GM12892 (cell line): ENCODE data around the gene QRICH1. TPM values are rescaled to one million over a fixed set of nuclear protein-coding genes. Genes with fewer than 3 reads are reported as not detected.
A peak's percentile ranks its signal among the peaks of the same experiment; 100 is the strongest.

ENCODE experiments used
- DNase-seq: peaks from one replicate; pipeline ENCODE4 v3.0.0; 2011; ENCODE audit not compliant: insufficient read length
- FAIRE-seq: peaks from 2 replicates; lab custom pipeline; 2011; peaks lifted over from hg19 to GRCh38; lab: Jason Lieb, UNC
- POLR2A ChIP-seq: IDR thresholded peaks from 2 replicates; pipeline ENCODE4 v1.6.1; 2011; ENCODE audit warnings: low read depth, low read length, control low read depth
- POLR2AphosphoS5 ChIP-seq: IDR thresholded peaks from 2 replicates; pipeline ENCODE4 v1.6.1; 2011; ENCODE audit warnings: low read depth, low read length, control low read depth
- TAF1 ChIP-seq: IDR thresholded peaks from 2 replicates; pipeline ENCODE4 v1.6.1; 2011; ENCODE audit warnings: low read depth, mild to moderate bottlenecking, control low read depth, low read length, borderline replicate concordance
- polyA plus RNA-seq: library from polyadenylated mRNA; unstranded; fragments of >200 nt; gene quantifications from one replicate; pipeline ENCODE4 v1.2.1, GENCODE V29; 2012; ENCODE audit warnings: missing spikeins, inconsistent platforms; ENCODE audit not compliant: missing spikeins

The QRICH1 gene, protein sequence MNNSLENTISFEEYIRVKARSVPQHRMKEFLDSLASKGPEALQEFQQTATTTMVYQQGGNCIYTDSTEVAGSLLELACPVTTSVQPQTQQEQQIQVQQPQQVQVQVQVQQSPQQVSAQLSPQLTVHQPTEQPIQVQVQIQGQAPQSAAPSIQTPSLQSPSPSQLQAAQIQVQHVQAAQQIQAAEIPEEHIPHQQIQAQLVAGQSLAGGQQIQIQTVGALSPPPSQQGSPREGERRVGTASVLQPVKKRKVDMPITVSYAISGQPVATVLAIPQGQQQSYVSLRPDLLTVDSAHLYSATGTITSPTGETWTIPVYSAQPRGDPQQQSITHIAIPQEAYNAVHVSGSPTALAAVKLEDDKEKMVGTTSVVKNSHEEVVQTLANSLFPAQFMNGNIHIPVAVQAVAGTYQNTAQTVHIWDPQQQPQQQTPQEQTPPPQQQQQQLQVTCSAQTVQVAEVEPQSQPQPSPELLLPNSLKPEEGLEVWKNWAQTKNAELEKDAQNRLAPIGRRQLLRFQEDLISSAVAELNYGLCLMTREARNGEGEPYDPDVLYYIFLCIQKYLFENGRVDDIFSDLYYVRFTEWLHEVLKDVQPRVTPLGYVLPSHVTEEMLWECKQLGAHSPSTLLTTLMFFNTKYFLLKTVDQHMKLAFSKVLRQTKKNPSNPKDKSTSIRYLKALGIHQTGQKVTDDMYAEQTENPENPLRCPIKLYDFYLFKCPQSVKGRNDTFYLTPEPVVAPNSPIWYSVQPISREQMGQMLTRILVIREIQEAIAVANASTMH
- 40.9 TPM for polyA plus RNA-seq

GRCh38 chr3:49093853-49094767, at the start of gene QRICH1:
Gene QRICH1 (minus strand): TSS chr3:49094071. CDS start chr3:49077017, 17,054 bp downstream.
- DNase-seq, result peak; percentile 88
- TF ChIP-seq TAF1 (peak; percentile 92; the same call in 1 of the 2 replicates), POLR2AphosphoS5 (peak; percentile 80), POLR2A (peak; percentile 85)
- FAIRE-seq, result peak; percentile 96

GRCh38 chr3:49140080-49140479, 46.2 kb upstream of the QRICH1 start:
- FAIRE-seq (no peak), DNase-seq (no peak)
- no peak for TF ChIP-seq POLR2AphosphoS5

GRCh38 chr3:49135499-49135898, 41.6 kb upstream of the QRICH1 start:
- DNase-seq, result no peak
- FAIRE-seq, result no peak
- no peak for TF ChIP-seq POLR2AphosphoS5
- no peak for TF ChIP-seq TAF1
- TF ChIP-seq POLR2A, result no peak

DNA sequence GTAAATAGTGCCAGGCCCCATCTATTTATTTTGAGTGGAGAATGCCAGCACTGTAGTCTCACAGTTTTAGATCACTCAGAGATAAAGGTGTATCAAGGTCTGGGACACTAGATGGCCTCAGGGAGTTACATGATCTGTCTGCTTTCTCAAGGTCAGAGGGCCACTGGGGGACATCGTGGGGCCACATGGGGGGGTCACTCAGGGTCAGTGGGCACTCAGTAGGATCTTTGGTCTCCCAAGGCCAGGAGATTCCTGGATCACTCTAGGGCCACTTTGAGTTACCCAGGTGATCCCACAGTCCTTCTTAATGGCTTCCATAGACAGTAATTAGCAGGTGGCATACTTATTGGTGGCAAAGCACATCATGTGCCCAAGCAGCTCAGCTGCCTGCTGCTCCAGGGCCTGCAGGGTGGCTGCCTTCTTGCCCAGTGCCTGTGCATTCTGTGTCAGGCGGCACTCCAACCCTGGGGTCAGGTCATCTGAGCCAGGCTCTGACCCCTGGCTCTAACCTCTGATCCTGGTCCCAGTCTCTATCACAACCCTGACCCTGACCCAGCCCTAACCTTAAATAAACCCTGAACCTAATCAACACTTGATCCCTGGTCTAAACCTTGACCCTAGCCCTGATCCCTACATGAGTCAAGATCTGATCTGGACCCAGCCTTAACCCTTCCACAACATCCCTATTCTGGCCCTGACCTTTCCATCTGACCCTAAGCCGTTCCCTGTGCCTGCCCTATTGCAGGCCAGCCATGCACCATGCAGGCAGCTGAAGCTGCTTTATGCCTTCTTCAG, 40.8 kb upstream of the QRICH1 start:
- FAIRE-seq (no peak), DNase-seq (no peak)
- TF ChIP-seq POLR2A, result no peak
- no peak for TF ChIP-seq POLR2AphosphoS5
- TF ChIP-seq TAF1, result no peak

GRCh38 chr3:49133226-49133951, 39.5 kb upstream of the QRICH1 start:
- FAIRE-seq, result no peak
- TF ChIP-seq POLR2A (no peak), POLR2AphosphoS5 (no peak), TAF1 (no peak)
- no peak for DNase-seq

- no peak for FAIRE-seq
- no peak for DNase-seq
- TF ChIP-seq TAF1, result no peak
- no peak for TF ChIP-seq POLR2A
- TF ChIP-seq POLR2AphosphoS5, result no peak
These were observed 38.8 kb upstream of the QRICH1 start, which contains the start of gene LAMB2 for GRCh38 chr3:49132437-49133225. Gene LAMB2 (minus strand): TSS chr3:49133050. CDS start chr3:49132867, 183 bp downstream.

GRCh38 chr3:49132073-49132436, 38.2 kb upstream of the QRICH1 start:
- DNase-seq (no peak), FAIRE-seq (no peak)
- TF ChIP-seq TAF1 (no peak), POLR2AphosphoS5 (no peak), POLR2A (no peak)

GRCh38 chr3:49131576-49131975, 37.7 kb upstream of the QRICH1 start:
- TF ChIP-seq POLR2AphosphoS5 (no peak), TAF1 (no peak), POLR2A (no peak)
- DNase-seq (no peak), FAIRE-seq (no peak)

DNA sequence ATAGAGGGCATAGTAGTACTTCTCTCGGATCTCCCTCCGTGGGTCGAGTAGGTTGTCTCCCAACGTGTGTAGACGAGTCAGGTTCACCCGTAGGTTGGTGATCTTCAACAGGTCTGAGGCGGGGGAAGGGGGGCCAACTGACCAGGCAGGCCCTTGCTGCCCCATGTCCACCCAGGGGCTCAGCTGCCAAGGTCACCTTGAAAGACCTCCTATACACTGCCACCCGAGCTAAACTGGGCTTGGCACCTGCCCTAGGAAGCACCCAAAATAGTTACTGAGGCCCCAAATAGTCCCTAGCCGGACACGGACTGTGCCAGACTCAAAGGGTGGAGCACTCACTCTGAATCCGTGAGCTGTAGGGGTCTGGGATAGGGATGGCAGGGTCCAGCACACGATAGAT, 37.2 kb upstream of the QRICH1 start:
- no peak for DNase-seq
- TF ChIP-seq POLR2AphosphoS5, result no peak
- no peak for TF ChIP-seq TAF1
- no peak for TF ChIP-seq POLR2A
- no peak for FAIRE-seq
